WERI-Rb-1 (cell line): Measurements from ENCODE around the gene KIAA0319L.

Experiments used
- DNase-seq: peaks from one replicate; pipeline ENCODE4 v3.0.0-alpha.2; 2020
- H3K27ac ChIP-seq: fragments of 250-450 bp; sonication (Bioruptor Pico); 2 replicates; pipeline ENCODE4 v1.5.1; 2020; ENCODE audit warnings: mild to moderate bottlenecking, moderate library complexity
- H3K27me3 ChIP-seq: fragments of 250-450 bp; sonication (Bioruptor Pico); 2 replicates; pipeline ENCODE4 v1.5.1; 2021; ENCODE audit warnings: mild to moderate bottlenecking, low read depth, moderate library complexity; ENCODE audit not compliant: insufficient read depth, severe bottlenecking
- H3K36me3 ChIP-seq: fragments of 250-450 bp; sonication (Bioruptor Pico); 2 replicates; pipeline ENCODE4 v1.5.1; 2020; ENCODE audit warnings: mild to moderate bottlenecking, moderate library complexity
- H3K4me3 ChIP-seq: 2 replicates; pipeline ENCODE4 v1.5.1; 2011; ENCODE audit warnings: low read depth, mild to moderate bottlenecking, control low read depth, low read length
- H3K9me3 ChIP-seq: fragments of 250-450 bp; sonication (Bioruptor Pico); 2 replicates; pipeline ENCODE4 v1.5.1; 2021; ENCODE audit warnings: mild to moderate bottlenecking, moderate library complexity; ENCODE audit not compliant: severe bottlenecking
- TF ChIP-seq, protein P1 (sequence below): IDR thresholded peaks from 2 replicates; pipeline ENCODE4 v1.5.1; 2011; ENCODE audit warnings: low read depth, mild to moderate bottlenecking, control low read depth, inconsistent platforms, low read length

KIAA0319L gene

DNA sequence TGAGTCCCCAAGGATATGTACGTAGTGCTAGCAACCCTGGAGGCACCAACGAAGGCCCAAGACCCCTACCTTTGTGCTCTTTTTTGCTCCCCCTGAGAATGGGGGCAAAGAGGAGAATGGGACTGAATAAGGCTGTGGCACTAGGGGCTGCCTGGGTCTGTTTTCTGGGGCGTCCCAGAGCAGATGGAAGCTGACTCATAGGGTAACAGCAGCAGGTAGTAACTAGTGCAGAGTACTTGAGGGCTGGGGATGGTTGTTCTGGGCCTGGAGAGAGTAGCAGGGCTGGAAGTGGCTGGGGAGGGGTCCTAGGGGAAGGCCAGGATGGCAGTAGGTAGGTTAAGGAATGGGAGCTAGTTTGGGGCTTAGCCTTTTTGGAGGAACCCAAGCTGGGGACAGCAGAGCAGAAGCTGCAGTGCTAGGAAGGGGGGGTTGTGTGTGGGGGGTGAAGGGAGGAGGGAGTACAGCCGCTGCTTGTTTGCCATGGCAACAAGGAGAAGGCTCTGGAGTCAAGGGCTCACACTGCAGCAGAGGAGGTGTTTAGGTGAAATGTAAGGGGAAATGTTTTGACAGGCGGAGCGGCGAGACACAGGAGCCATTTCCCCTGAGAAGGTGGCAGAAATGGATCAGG is 2.2 kb upstream of the KIAA0319L start:
- peaks cover 40% of the 10 kb centered on the region for H3K36me3 ChIP-seq
- no peak for DNase-seq
- no peak overlapping the region for H3K27ac ChIP-seq
- H3K27me3 ChIP-seq = no peaks in the 10 kb centered on the region
- H3K4me3 ChIP-seq = no peak overlapping the region
- H3K9me3 ChIP-seq = no peaks in the 10 kb centered on the region
- TF ChIP-seq, protein P1, sequence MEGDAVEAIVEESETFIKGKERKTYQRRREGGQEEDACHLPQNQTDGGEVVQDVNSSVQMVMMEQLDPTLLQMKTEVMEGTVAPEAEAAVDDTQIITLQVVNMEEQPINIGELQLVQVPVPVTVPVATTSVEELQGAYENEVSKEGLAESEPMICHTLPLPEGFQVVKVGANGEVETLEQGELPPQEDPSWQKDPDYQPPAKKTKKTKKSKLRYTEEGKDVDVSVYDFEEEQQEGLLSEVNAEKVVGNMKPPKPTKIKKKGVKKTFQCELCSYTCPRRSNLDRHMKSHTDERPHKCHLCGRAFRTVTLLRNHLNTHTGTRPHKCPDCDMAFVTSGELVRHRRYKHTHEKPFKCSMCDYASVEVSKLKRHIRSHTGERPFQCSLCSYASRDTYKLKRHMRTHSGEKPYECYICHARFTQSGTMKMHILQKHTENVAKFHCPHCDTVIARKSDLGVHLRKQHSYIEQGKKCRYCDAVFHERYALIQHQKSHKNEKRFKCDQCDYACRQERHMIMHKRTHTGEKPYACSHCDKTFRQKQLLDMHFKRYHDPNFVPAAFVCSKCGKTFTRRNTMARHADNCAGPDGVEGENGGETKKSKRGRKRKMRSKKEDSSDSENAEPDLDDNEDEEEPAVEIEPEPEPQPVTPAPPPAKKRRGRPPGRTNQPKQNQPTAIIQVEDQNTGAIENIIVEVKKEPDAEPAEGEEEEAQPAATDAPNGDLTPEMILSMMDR = no peak

DNA sequence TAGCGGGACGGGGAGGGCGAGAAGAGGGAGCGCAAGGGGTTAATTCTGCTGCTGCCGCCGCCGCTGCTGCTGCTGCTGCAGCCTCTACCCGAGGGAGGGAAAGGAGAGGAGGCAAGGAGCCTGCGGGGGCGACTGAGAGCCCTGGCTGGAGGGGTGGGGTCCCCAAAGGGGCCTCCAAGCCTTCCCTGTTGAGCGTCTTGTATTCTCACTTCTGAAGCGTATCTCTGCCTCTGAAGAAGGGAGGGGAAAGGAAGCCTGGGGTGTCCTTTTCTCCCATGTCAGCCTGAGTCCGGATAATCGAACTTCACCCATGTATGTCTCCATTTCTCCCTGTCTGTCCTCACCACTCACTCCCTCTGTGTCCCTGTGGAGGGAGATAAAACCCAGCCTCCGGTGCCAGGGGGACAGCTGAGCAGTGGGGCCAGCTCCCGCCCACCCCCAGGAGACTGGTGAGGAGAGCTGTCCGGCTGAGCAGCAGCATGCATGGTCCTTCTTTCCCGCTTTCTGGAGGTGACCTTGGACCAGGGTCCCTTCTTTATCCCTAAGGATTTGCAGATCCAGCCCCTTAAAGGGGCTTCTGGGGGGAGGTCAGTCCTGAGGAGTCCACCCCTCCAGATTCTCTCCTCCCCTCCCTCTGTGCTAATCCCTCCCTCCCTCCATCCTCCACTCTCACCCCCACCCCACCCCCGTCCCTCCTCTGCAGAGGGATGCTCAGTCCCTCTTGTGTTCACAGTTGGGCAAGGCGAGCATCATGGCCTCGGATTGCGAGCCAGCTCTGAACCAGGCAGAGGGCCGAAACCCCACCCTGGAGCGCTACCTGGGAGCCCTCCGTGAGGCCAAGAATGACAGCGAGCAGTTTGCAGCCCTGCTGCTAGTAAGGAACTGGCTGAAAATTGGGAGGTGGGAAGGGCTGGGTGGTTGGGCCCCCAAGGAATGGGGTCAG is 1.4 kb upstream of the KIAA0319L start:
- TF ChIP-seq, protein P1 = 0 out of 2 replicates have a peak, but pooled peaks have one; percentile 10

DNA sequence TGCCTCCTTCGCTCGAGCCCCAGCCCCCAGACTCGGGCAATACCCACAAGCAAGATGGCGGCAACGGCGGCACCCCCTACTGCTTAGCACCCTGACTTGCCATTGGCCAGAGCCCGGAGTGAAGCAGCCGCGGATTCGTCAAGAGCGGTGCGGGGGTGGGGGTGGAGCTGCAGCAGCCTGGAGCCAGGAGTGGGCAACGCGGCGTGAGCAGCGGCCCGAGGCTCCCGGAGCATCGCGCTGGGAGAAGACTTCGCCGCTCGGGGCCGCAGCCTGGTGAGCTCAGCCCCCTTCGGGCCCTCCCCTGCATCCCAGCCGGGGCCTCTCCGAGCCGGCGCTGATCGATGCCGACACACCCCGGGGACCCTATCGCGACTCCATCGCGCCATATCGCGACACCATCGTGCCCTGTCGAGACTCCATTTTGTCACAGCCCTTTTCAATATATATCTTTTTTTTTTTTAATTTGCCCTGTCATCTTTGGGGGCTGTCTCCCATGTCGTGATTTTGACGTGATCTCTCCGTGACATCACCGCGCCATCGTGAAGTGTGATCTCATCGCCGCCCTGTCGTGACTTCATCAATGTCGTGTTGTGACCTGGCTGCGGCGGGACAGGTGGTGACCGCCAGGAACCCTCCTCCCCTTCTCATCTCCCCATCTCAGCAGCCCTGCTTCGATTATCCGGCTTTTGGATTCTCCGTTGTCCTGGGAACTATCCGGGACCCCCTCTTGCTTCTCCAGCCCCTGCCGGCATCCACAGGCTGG is 589 bp upstream of the KIAA0319L start, which contains the start of gene NCDN:
Gene NCDN (plus strand): TSS at position 189 of the 763 bp plus-strand sequence. CDS start 392 bp downstream, at position 581.
- peak within 1 kb of the TSS; percentile 84 for H3K4me3 ChIP-seq
- DNase-seq = peak; percentile 98
- no peaks in the 10 kb centered on the region for H3K9me3 ChIP-seq
- H3K27me3 ChIP-seq = no peaks in the 10 kb centered on the region
- peak within 1 kb of the TSS; percentile 96 for H3K27ac ChIP-seq
- H3K36me3 ChIP-seq = peaks cover 40% of the 10 kb centered on the region
- TF ChIP-seq, protein P1 = no peak

More for the DNA sequence above, 1.4 kb upstream of the KIAA0319L start:
- Histone ChIP-seq H3K9me3 (no peaks in the 10 kb centered on the region), H3K4me3 (peak overlapping the region; percentile 84), H3K27ac (peak overlapping the region; percentile 96), H3K27me3 (no peaks in the 10 kb centered on the region), H3K36me3 (peaks cover 40% of the 10 kb centered on the region)
- peak; percentile 47 for DNase-seq

DNA sequence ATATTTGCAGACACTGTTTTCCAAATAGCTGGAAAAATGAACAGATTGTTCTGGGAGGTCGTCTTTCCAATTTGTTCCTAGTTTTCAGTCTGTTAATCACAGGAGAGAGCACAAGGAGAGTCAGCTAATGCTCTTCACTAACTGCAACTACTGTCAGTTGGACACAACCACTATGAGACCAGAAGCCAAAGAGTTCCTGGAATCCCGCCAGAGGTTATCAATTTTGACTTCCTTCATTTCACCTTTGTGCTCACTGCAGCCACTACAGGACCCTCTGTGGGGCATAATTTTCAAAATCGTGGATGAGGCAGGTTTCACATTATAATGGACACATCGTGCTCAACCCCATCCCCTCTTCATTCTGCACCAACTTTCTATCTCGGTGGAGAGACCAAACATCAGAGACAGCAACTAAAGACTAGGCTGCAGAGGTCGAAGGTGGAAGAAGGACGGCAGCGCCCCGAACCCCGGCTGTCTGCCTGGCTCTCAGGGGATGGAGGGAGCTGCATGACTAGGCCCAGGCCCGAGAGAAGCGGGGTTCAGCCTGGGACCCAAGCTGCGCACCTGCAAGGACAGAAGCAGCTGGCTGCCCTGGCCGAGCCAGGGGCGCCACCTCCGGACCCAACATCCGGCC is 602 bp downstream of the KIAA0319L start:
- Histone ChIP-seq H3K4me3 (peak overlapping the region; percentile 84), H3K27me3 (no peaks in the 10 kb centered on the region), H3K36me3 (peaks cover 42% of the 10 kb centered on the region), H3K9me3 (no peaks in the 10 kb centered on the region), H3K27ac (peak overlapping the region; percentile 96)
- DNase-seq = no peak
- TF ChIP-seq, protein P1 = peak; percentile 25; the same call in 1 of the 2 replicates
